HL-60 (cell line): ENCODE results near the gene ABAT.

Experiments
- CTCF ChIP-seq: IDR thresholded peaks from one replicate; pipeline ENCODE4 v1.5.1; 2011; ENCODE audit warnings: low read length, control low read depth, inconsistent platforms; ENCODE audit not compliant: insufficient read depth
- POLR2AphosphoS5 ChIP-seq: IDR thresholded peaks from 2 replicates; pipeline ENCODE4 v1.6.1; 2012; ENCODE audit warnings: low read depth
- REST ChIP-seq: IDR thresholded peaks from 2 replicates; pipeline ENCODE4 v1.6.1; 2012; ENCODE audit warnings: low read depth; ENCODE audit not compliant: insufficient replicate concordance

GRCh38 chr16:8631373-8631772 lies 43.0 kb upstream of the ABAT start:
- TF ChIP-seq CTCF: no peak
- TF ChIP-seq POLR2AphosphoS5: no peak
- no peak for TF ChIP-seq REST
